H1 (cell line): ENCODE results near the gene CAMK2B. TPM values are rescaled to one million over a fixed set of nuclear protein-coding genes. Genes with fewer than 3 reads are reported as not detected.

ENCODE experiments used
- GABPA ChIP-seq: IDR thresholded peaks from 2 replicates; pipeline ENCODE4 v1.6.1; 2011; ENCODE audit warnings: mild to moderate bottlenecking, low read length, moderate library complexity, borderline replicate concordance; ENCODE audit not compliant: insufficient read depth
- MAFK ChIP-seq: IDR thresholded peaks from 2 replicates; pipeline ENCODE4 v1.6.1; 2012; ENCODE audit warnings: low read depth, mild to moderate bottlenecking, improper control_type of control experiment, low read length
- SP2 ChIP-seq: IDR thresholded peaks from 2 replicates; pipeline ENCODE4 v1.6.1; 2012; ENCODE audit warnings: mild to moderate bottlenecking, low read length, inconsistent platforms
- polyA plus RNA-seq, 7 experiments: library from polyadenylated mRNA; depleted of rRNA in 3 of 7; stranded (reverse) in 5 of 7; unstranded in 2 of 7; fragments of >200 nt in 5 of 7; fragments of 200-250 nt in 2 of 7; gene quantifications; 1 replicate in 5 of 7; 2 replicates in 1 of 7; 4 replicates in 1 of 7; pipeline versions ENCODE4 v1.2.1 to v1.2.3, GENCODE V29; 2011 to 2013; ENCODE audit warnings: missing spikeins in 2 of 7, mixed read lengths in 2 of 7
- total RNA-seq: library from RNA; stranded (reverse); fragmentation: NEBNext Ultra II Directional; extraction: Animal tissue kit (Norgen Biotek cat#: 25700); gene quantifications from 2 replicates; pipeline ENCODE4 v1.2.1, GENCODE V29; 2021
- TF ChIP-seq, protein P1 (sequence below): fragments of 300-600 bp; sonication (generic); IDR thresholded peaks from 2 replicates; pipeline ENCODE4 v1.7.1; 2012; ENCODE audit warnings: low read length, moderate library complexity, mild to moderate bottlenecking, inconsistent platforms; ENCODE audit not compliant: insufficient replicate concordance

The CAMK2B gene
- total and polyA plus RNA-seq, 2 of the 8 experiments (the other 6 are each of a cell fraction or from before 2014, with no cell fraction given): 0.05 to 0.15 TPM

GRCh38 chr7:44277391-44277790, 48.0 kb downstream of the CAMK2B start (continued):
- TF ChIP-seq, protein P1, sequence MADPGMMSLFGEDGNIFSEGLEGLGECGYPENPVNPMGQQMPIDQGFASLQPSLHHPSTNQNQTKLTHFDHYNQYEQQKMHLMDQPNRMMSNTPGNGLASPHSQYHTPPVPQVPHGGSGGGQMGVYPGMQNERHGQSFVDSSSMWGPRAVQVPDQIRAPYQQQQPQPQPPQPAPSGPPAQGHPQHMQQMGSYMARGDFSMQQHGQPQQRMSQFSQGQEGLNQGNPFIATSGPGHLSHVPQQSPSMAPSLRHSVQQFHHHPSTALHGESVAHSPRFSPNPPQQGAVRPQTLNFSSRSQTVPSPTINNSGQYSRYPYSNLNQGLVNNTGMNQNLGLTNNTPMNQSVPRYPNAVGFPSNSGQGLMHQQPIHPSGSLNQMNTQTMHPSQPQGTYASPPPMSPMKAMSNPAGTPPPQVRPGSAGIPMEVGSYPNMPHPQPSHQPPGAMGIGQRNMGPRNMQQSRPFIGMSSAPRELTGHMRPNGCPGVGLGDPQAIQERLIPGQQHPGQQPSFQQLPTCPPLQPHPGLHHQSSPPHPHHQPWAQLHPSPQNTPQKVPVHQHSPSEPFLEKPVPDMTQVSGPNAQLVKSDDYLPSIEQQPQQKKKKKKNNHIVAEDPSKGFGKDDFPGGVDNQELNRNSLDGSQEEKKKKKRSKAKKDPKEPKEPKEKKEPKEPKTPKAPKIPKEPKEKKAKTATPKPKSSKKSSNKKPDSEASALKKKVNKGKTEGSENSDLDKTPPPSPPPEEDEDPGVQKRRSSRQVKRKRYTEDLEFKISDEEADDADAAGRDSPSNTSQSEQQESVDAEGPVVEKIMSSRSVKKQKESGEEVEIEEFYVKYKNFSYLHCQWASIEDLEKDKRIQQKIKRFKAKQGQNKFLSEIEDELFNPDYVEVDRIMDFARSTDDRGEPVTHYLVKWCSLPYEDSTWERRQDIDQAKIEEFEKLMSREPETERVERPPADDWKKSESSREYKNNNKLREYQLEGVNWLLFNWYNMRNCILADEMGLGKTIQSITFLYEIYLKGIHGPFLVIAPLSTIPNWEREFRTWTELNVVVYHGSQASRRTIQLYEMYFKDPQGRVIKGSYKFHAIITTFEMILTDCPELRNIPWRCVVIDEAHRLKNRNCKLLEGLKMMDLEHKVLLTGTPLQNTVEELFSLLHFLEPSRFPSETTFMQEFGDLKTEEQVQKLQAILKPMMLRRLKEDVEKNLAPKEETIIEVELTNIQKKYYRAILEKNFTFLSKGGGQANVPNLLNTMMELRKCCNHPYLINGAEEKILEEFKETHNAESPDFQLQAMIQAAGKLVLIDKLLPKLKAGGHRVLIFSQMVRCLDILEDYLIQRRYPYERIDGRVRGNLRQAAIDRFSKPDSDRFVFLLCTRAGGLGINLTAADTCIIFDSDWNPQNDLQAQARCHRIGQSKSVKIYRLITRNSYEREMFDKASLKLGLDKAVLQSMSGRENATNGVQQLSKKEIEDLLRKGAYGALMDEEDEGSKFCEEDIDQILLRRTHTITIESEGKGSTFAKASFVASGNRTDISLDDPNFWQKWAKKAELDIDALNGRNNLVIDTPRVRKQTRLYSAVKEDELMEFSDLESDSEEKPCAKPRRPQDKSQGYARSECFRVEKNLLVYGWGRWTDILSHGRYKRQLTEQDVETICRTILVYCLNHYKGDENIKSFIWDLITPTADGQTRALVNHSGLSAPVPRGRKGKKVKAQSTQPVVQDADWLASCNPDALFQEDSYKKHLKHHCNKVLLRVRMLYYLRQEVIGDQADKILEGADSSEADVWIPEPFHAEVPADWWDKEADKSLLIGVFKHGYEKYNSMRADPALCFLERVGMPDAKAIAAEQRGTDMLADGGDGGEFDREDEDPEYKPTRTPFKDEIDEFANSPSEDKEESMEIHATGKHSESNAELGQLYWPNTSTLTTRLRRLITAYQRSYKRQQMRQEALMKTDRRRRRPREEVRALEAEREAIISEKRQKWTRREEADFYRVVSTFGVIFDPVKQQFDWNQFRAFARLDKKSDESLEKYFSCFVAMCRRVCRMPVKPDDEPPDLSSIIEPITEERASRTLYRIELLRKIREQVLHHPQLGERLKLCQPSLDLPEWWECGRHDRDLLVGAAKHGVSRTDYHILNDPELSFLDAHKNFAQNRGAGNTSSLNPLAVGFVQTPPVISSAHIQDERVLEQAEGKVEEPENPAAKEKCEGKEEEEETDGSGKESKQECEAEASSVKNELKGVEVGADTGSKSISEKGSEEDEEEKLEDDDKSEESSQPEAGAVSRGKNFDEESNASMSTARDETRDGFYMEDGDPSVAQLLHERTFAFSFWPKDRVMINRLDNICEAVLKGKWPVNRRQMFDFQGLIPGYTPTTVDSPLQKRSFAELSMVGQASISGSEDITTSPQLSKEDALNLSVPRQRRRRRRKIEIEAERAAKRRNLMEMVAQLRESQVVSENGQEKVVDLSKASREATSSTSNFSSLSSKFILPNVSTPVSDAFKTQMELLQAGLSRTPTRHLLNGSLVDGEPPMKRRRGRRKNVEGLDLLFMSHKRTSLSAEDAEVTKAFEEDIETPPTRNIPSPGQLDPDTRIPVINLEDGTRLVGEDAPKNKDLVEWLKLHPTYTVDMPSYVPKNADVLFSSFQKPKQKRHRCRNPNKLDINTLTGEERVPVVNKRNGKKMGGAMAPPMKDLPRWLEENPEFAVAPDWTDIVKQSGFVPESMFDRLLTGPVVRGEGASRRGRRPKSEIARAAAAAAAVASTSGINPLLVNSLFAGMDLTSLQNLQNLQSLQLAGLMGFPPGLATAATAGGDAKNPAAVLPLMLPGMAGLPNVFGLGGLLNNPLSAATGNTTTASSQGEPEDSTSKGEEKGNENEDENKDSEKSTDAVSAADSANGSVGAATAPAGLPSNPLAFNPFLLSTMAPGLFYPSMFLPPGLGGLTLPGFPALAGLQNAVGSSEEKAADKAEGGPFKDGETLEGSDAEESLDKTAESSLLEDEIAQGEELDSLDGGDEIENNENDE: no peak
- no peak for TF ChIP-seq SP2
- no peak for TF ChIP-seq MAFK
- TF ChIP-seq GABPA: no peak
- TF ChIP-seq, all 59 proteins: peak for 0
